Middle frontal gyrus (tissue), 1 donor: ENCODE data around the gene ACTL7B.
"Not testable (repeated sequence)": the region's sequence is repeated elsewhere in the genome, so short reads cannot be mapped to it uniquely, and the experiment has no call there.

Experiments
- DNase-seq: peaks from one replicate; pipeline ENCODE4 v3.0.0-alpha.2; 2015; ENCODE audit warnings: low spot score; ENCODE audit errors: extremely low spot score

The ACTL7B gene

DNA sequence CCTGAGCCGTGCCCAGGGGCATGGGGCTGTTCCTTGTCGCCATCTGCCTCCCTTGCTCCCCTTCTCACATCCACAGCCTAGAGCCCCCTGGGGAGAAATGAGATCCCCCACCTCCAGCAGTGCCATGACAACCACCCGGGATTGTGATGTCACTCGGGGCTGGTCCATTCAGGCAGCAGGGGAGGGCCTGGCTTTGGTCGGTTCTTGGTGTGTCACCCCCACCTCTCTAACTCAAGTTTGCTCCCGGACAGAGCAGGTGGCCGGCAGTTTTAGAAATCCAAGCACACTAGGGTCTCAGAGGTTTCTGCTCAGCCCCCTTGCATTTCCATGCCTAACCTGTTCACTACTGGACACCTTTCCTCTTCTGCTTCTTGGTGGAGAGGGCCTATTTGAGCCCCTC lies at the start of gene ACTL7B:
TSS of gene ACTL7B (minus strand) at position 99 of the 400 bp plus-strand sequence. CDS start at position 43, 56 bp downstream.
- no peak for DNase-seq

DNA sequence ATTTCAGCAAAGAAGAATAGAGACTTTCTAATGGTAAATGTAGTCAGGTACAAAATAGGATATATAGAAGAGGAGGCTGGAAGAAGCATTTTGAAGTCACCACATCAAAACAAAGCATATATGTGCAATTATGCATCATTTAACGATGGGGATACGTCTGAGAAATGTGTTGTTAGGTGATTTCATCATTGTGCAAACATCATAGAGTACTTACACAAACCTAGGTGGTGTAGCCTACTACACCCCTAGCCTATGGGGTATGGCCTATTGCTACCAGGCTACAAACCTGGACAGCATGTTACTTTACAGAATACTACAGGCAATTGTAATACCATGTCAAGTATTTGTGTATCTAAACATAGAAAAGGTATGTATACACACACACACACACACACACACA lies 49.7 kb upstream of the ACTL7B start:
- DNase-seq: no peak

GRCh38 chr9:108904161-108904560 lies 48.4 kb upstream of the ACTL7B start:
- DNase-seq: no peak

DNA sequence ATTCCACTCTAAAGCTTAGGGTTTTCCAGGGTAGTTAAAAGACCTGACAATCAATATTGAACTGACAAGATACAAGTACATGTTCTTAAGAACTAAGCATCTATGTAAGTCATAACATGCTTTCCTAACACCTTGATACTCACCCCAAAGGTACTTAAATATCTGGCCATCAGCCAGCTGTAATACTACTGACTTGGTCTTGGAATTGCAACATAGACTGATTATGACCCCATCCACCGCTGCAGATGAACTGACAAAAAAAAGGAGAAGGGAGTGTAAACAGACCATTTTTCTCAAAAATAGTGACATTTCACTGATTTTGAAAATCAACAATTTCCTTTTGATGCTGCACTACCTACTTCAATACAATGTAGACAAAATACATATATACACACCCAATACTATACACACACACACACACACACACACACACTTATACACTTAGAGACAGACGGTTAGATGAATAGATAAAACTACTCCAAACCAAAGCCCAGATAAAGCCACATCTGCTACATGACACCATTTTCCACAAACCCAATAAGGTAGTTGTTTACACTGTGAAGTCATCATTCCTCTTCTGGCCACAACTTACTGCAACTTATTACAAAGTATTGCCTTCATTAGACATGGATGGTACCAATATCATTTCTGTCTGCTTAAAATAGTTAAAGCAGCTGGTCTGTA lies 47.8 kb upstream of the ACTL7B start:
- DNase-seq: no peak

DNA sequence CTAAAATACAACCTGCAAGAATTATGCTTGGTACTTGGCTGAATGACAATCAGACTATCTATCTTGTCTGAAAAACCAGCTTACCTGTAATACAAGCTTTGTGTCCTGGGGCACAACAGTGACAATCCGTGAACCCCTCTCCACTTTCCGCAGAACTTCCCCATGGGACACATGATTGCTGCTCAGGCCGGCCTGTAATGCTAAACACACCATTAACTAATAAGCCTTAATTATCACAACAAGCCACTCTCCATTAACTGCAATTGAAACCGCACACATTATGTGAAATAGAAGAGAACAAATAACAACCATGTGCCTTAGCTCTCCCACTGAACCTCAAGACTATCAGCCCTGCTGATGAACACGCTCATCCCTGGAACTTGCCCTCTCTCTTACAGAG lies 44.4 kb upstream of the ACTL7B start:
- no peak for DNase-seq

- not testable (repeated sequence) for DNase-seq
Measured at GRCh38 chr9:108899023-108899695, 43.4 kb upstream of the ACTL7B start.

GRCh38 chr9:108897324-108898096 lies 41.7 kb upstream of the ACTL7B start:
- no peak for DNase-seq

GRCh38 chr9:108894225-108894997 lies 38.6 kb upstream of the ACTL7B start:
- DNase-seq: no peak

DNA sequence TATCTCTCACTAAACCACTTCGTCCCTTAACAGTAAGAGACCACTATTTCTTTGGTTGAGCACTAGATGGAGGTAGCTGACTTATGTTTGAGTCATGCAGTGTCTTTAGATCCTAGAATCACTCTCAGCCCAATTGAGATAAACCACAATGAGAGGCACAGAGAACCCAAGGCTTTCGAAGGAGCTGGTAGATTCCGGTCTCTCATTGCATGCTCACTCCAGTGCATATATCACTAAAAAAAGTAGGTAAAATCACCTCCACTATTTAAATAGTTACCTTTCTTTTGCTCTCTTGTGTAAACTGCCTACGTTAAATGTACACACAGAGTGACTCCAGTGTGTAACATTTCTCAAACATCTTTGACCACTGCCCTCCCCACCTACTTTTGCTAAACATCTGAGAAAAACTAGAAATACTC lies 33.9 kb upstream of the ACTL7B start:
- no peak for DNase-seq

DNA sequence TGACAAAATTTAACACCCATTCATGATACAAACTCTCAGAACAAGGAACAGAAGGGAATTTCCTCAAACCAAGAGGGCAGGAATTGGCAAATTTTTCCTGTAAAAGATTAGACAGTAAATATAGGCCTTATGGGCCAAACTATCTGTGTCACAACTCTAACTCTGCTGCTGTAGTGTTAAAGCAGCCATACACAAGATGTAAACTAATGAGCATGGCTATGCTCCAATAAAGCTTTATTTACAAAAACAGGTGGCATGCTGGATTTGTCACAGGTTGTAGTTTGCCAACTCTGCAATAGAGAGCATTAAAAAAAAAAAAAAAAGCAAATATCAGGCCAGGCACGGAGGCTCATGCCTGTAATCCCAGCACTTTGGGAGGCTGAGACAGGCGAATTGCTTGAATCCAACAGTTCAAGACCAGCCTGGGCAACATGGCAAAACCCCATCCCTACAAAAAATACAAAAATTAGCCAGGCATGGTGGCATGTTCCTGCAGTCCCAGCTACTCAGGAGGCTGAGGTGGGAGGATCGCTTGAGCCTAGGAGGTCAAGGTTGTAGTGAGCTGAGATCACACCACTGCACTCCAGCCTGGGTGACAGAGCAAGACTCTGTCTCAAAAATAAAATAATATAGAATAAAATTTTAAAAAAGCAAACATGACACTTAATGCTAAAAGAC lies 30.9 kb upstream of the ACTL7B start:
- DNase-seq: not testable (repeated sequence)

GRCh38 chr9:108885643-108886348 lies 30.0 kb upstream of the ACTL7B start:
- no peak for DNase-seq

DNA sequence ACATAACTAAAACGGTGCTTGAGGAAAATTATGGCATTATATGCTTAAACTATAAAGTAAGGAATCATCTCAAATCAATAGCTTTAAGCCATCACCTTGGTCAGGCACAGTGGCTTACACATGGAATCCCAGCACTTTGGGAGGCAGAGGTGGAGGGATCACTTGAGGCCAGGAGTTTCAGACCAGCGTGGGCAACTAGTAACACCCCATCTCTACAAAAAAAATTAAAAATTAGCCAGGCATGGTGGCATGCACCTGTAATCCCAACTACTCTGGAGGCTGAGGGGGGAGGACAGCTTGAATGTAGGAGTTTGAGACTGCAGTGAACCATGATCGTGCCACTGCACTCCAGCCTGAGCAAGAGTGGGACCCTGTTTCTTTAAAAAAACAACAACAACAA lies 28.9 kb upstream of the ACTL7B start:
- DNase-seq: no peak

DNA sequence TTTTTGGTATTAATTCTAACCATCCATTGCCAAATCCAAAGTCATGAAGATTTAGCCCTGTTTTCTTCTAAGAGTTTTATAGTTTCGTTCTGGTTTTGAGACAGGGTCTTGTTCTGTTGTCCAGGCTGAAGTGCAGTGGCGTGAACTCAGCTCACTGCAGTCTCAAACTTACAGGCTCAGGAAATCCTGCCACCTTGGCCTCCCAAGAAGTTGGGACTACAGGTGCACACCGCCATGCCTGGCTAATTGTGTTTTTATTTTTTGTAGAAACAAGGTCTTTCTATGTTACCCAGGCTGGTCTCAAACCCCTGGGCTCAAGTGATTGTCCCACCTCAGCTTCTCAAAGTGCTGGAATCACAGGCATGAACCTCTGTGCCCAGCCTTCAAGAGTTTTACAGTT lies 27.3 kb upstream of the ACTL7B start:
- DNase-seq: no peak

GRCh38 chr9:108882052-108882888 lies 26.5 kb upstream of the ACTL7B start:
- no peak for DNase-seq

DNA sequence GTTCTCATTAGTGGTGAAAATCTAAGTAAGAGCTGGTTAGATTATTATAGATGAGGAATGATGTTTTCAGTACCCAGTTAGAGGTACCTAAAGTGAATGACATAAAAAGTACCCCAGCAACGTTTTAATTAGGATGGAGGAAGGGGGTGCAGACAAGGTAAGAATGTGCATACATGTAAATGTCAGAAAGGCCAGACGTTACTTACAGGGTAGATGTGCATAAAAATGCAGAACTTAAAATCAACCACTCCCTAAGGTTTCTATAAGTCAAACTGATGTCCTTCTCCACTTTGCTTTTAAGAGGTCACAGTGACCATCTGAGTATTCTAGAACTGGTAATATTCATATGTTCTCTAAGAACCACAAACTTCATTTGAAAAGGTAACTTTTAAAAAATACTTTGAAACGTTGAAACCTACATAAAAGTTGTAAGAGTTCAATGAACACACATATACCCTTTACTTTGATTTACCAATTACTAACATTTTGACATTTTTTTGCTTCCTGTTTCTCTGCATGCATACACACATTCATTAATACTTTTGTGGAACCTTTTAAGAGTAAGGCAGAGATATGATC lies 25.0 kb upstream of the ACTL7B start:
- DNase-seq: no peak

DNA sequence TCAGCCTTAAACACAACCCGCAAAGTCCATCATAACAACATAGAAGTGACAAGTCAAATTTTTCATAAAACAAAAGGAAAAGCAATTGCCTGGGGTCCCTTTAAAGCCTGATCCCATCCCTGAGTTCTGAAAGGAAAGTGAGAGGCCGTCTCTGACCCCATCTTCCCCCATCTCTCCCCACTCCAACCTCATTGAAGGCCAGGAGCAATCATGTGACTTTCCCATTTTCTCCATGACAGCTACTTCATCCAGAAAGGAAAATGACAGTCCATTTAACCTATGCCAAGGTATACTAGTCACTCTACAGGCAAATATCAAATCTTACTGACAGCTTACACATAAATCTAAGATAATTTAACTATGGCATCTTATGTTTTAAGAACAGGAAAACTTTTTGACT lies 21.7 kb upstream of the ACTL7B start:
- DNase-seq: no peak

GRCh38 chr9:108876425-108876824 lies 20.6 kb upstream of the ACTL7B start:
- DNase-seq: no peak

DNA sequence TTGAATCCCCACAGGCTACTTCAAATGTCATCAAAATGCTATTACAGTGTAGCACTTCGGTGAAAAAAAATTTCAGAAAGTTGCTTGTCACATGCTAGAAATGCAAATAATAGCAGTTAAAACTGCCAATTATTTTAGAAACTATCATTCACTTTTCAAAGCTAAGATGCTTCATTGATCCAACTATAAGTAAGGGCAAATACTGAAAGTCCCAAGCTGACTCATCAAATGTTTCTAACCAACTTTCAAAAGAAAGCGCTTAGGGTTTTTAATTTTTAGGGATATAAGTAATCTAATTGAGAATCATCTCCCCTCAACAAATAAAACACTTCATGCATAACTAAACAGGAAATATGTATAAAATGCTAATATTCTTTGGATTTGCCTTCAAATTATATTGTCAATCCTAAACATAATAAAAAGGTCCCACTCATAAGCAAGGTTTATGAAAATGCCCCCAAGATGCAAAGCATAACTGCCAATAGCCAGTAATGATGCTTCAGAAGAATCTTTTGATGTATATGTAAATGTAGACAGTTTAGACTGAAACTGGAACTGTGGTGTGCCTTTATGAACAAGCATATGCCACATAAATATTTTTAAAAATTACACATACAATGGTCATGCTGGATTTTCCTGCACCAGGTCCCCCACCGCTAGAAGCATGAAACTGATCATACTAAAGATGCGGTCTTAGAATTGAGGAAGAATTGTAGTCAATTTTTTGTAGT lies 18.4 kb upstream of the ACTL7B start:
- DNase-seq: no peak
